A549 (cell line): Measurements from ENCODE around the gene XRCC1. TPM values are rescaled to one million over a fixed set of nuclear protein-coding genes. Genes with fewer than 3 reads are reported as not detected.
A peak's percentile ranks its signal among the peaks of the same experiment; 100 is the strongest.

Experiments
- ATAC-seq, 2 experiments: fragments of 200-7000 bp in 1 of 2; fragments of >200 bp in 1 of 2; cut with Nextera tagmentation in 1 of 2; cut with Tn5 transposase in 1 of 2; 3 replicates each; pipeline versions ENCODE4 v1.8.0 to v1.9.1; 2018 to 2020; ENCODE audit warnings: mild to moderate bottlenecking in 1 of 2, moderate library complexity in 1 of 2
- CTCF ChIA-PET: fragments of 300-600 bp; sonication (Branson Sonifier 250); formaldehyde crosslinking; extraction: SDS; loops from one replicate; lab custom pipeline; 2021; ENCODE audit warnings: antibody characterized with exemption, inconsistent platforms; lab: Yijun Ruan, JAX
- POLR2A ChIA-PET: fragments of 350-600 bp; formaldehyde crosslinking; extraction: SDS; loops from one replicate; lab custom pipeline; 2021; ENCODE audit warnings: antibody characterized with exemption, inconsistent platforms; lab: Yijun Ruan, JAX
- DNase-seq, 2 experiments: peaks; one replicate each; pipeline versions ENCODE4 v3.0.0 to v3.0.0-alpha.2; 2011 to 2016; ENCODE audit warnings: low read depth in 1 of 2, low spot score in 1 of 2
- FAIRE-seq: peaks from 2 replicates; lab custom pipeline; 2011; peaks lifted over from hg19 to GRCh38; lab: Jason Lieb, UNC
- H3K27ac ChIP-seq, 2 experiments: fragments of >200 bp; sonication (Bioruptor Twin); formaldehyde crosslinking; 3 replicates each; pipeline ENCODE4 v1.5.1; 2016 to 2017
- H3K4me1 ChIP-seq: fragments of >200 bp; sonication (Bioruptor Twin); formaldehyde crosslinking; 3 replicates; pipeline ENCODE4 v1.6.1; 2016
- H3K4me2 ChIP-seq: fragments of >200 bp; sonication (Bioruptor Twin); formaldehyde crosslinking; 3 replicates; pipeline ENCODE4 v1.6.1; 2016
- H3K4me3 ChIP-seq: fragments of >200 bp; sonication (Bioruptor Twin); formaldehyde crosslinking; 3 replicates; pipeline ENCODE4 v1.5.1; 2016
- H3K9me3 ChIP-seq: fragments of >200 bp; sonication (Bioruptor Twin); formaldehyde crosslinking; 3 replicates; pipeline ENCODE4 v1.6.1; 2016
- CBX2 ChIP-seq: fragments of 200-600 bp; sonication (generic); IDR thresholded peaks from 2 replicates; pipeline ENCODE4 v1.6.1; 2016; ENCODE audit warnings: low read depth, mild to moderate bottlenecking, borderline replicate concordance
- CEBPB ChIP-seq, 2 experiments: fragments of >200 bp in 1 of 2; sonication (Bioruptor Twin) in 1 of 2; formaldehyde crosslinking in 1 of 2; IDR thresholded peaks; 2 replicates each; pipeline ENCODE4 v1.6.1; 2012 to 2016
- CHD4 ChIP-seq: fragments of 200-600 bp; sonication (generic); IDR thresholded peaks from 2 replicates; pipeline ENCODE4 v1.6.1; 2016; ENCODE audit warnings: antibody characterized with exemption, mild to moderate bottlenecking, borderline replicate concordance
- EHMT2 ChIP-seq: fragments of 200-600 bp; sonication (generic); IDR thresholded peaks from 2 replicates; pipeline ENCODE4 v1.6.1; 2016; ENCODE audit warnings: antibody characterized with exemption, low read depth, mild to moderate bottlenecking, moderate library complexity
- ESRRA ChIP-seq: fragments of 150-350 bp; IDR thresholded peaks from 2 replicates; pipeline ENCODE4 v1.6.1; 2014; ENCODE audit warnings: mild to moderate bottlenecking, low read length, borderline replicate concordance
- FOXS1 ChIP-seq: fragments of 250-450 bp; sonication (Bioruptor Pico); IDR thresholded peaks from 2 replicates; pipeline ENCODE4 v1.5.0; 2020; ENCODE audit warnings: mild to moderate bottlenecking, moderate library complexity
- HOXA7 ChIP-seq: fragments of 250-450 bp; sonication (Bioruptor Pico); IDR thresholded peaks from 2 replicates; pipeline ENCODE4 v1.5.0; 2020; ENCODE audit warnings: mild to moderate bottlenecking, moderate library complexity
- HOXB5 ChIP-seq: fragments of 250-450 bp; sonication (Bioruptor Pico); IDR thresholded peaks from 2 replicates; pipeline ENCODE4 v1.5.0; 2020; ENCODE audit warnings: mild to moderate bottlenecking, moderate library complexity
- KDM1A ChIP-seq: fragments of 200-600 bp; sonication (generic); IDR thresholded peaks from 2 replicates; pipeline ENCODE4 v1.6.1; 2016; ENCODE audit warnings: low read depth, mild to moderate bottlenecking
- MAFK ChIP-seq: fragments of 450-650 bp; IDR thresholded peaks from 2 replicates; pipeline ENCODE4 v1.6.1; 2014; ENCODE audit not compliant: partially characterized antibody
- MAZ ChIP-seq: fragments of 150-350 bp; IDR thresholded peaks from 2 replicates; pipeline ENCODE4 v1.6.1; 2014; ENCODE audit warnings: antibody characterized with exemption, low read depth, low read length, borderline replicate concordance
- MYC ChIP-seq: IDR thresholded peaks from 2 replicates; pipeline ENCODE4 v1.6.1; 2012; ENCODE audit warnings: mild to moderate bottlenecking, inconsistent platforms, low read length, improper control_type of control experiment, borderline replicate concordance
- NFE2L2 ChIP-seq: fragments of 150-350 bp; conservative IDR thresholded peaks from 2 replicates; pipeline ENCODE4 v1.6.1; 2014; ENCODE audit warnings: low read length
- NPAS2 ChIP-seq: fragments of 250-450 bp; sonication (Bioruptor Pico); IDR thresholded peaks from 2 replicates; pipeline ENCODE4 v1.8.0; 2022; ENCODE audit warnings: mild to moderate bottlenecking, moderate library complexity, borderline replicate concordance
- NR3C1 ChIP-seq: fragments of >200 bp; sonication (Bioruptor Twin); formaldehyde crosslinking; IDR thresholded peaks from 3 replicates; pipeline ENCODE4 v1.6.1; 2017
- POLR2A ChIP-seq: IDR thresholded peaks from 2 replicates; pipeline ENCODE4 v1.6.1; 2012; ENCODE audit warnings: mild to moderate bottlenecking, low read length
- POLR2AphosphoS2 ChIP-seq: conservative IDR thresholded peaks from 2 replicates; pipeline ENCODE4 v1.6.1; 2012; ENCODE audit warnings: low read length, improper control_type of control experiment, inconsistent platforms
- RAD21 ChIP-seq, 2 experiments: fragments of >200 bp in 1 of 2; sonication (Bioruptor Twin) in 1 of 2; formaldehyde crosslinking in 1 of 2; IDR thresholded peaks in 1 of 2; conservative IDR thresholded peaks in 1 of 2; 2 replicates in 1 of 2; 3 replicates in 1 of 2; pipeline ENCODE4 v1.6.1; 2012 to 2018; ENCODE audit warnings: inconsistent platforms in 1 of 2
- REST ChIP-seq: fragments of 200-600 bp; sonication (generic); IDR thresholded peaks from 2 replicates; pipeline ENCODE4 v1.6.1; 2016; ENCODE audit warnings: antibody characterized with exemption, mild to moderate bottlenecking, moderate library complexity
- RNF2 ChIP-seq: fragments of 200-600 bp; sonication (generic); IDR thresholded peaks from 2 replicates; pipeline ENCODE4 v1.6.1; 2016; ENCODE audit warnings: low read depth, mild to moderate bottlenecking, antibody characterized with exemption, moderate library complexity, borderline replicate concordance
- SMC3 ChIP-seq: fragments of >200 bp; sonication (Bioruptor Twin); formaldehyde crosslinking; IDR thresholded peaks from 3 replicates; pipeline ENCODE4 v1.6.1; 2018; ENCODE audit warnings: inconsistent platforms
- TFCP2L1 ChIP-seq: fragments of 250-450 bp; sonication (Bioruptor Pico); IDR thresholded peaks from 2 replicates; pipeline ENCODE4 v1.5.0; 2021; ENCODE audit warnings: mild to moderate bottlenecking
- ZFP36 ChIP-seq: fragments of 450-650 bp; IDR thresholded peaks from 2 replicates; pipeline ENCODE4 v1.6.1; 2014; ENCODE audit warnings: borderline replicate concordance; ENCODE audit not compliant: partially characterized antibody
- WGBS: methylation state at CpG from one replicate; pipeline ENCODE4 v1.1.6; 2017; ENCODE audit errors: missing lambda C conversion rate; 5-methylcytosine and 5-hydroxymethylcytosine counted together
- polyA plus RNA-seq, 4 experiments: library from polyadenylated mRNA; depleted of rRNA in 3 of 4; stranded (reverse); fragments of >200 nt; fragmentation: RNase III in 1 of 4; extraction: RNeasy Plus Mini Kit Qiagen cat#74134 plus additional on column Dnase treatment in 1 of 4; gene quantifications; 2 replicates in 3 of 4; 3 replicates in 1 of 4; pipeline ENCODE4 v1.2.3, GENCODE V29; 2011 to 2017
- TF ChIP-seq, protein P1 (sequence below): fragments of >200 bp; sonication (Bioruptor Twin); formaldehyde crosslinking; IDR thresholded peaks from 3 replicates; pipeline ENCODE4 v1.6.1; 2016
- TF ChIP-seq, protein P2 (sequence below): fragments of 150-350 bp; IDR thresholded peaks from 2 replicates; pipeline ENCODE4 v1.6.1; 2014; ENCODE audit warnings: low read depth, mild to moderate bottlenecking, low read length

The XRCC1 gene
- polyA plus RNA-seq, 2 of the 4 experiments (the other 2 are of a cell fraction), result 32.0 to 55.1 TPM

DNA sequence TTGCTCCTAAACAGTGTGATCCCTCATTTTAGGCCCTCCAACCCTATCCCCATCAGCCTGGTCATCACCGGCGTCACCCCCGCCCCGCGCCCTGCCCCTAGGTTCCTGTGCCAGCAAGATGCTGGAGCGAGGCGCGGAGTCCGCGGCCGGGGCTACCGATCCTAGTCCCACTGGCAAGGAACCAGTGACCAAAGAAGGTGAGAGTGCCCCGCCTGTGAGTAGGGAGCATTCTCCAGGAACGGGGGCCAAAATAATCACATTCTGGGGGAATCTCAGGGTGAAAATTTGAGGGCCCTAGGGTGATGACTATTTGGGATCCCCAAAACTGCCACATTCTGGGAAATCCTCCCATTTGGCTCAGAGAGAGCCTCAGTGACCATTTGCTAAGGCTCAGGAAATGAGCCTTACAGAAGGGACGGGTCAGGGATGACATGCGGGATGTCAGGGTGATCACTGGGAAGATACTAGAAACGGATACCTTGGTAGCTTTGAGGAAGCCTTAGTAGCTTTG lies 41.0 kb downstream of the XRCC1 start:
- peak overlapping the region in 1 of 2 experiments; percentile 93; a peak in 2 of 6 replicates for H3K27ac ChIP-seq
- TF ChIP-seq RNF2 (no peak), CBX2 (no peak), POLR2A (no peak), ZFP36 (no peak), NPAS2 (no peak), HOXB5 (CRISPR knock-in tag) (no peak), KDM1A (no peak), NR3C1 (no peak), POLR2AphosphoS2 (no peak), CHD4 (no peak), EHMT2 (no peak), SMC3 (no peak), MAFK (no peak), TFCP2L1 (no peak), MYC (no peak)
- TF ChIP-seq, protein P1, sequence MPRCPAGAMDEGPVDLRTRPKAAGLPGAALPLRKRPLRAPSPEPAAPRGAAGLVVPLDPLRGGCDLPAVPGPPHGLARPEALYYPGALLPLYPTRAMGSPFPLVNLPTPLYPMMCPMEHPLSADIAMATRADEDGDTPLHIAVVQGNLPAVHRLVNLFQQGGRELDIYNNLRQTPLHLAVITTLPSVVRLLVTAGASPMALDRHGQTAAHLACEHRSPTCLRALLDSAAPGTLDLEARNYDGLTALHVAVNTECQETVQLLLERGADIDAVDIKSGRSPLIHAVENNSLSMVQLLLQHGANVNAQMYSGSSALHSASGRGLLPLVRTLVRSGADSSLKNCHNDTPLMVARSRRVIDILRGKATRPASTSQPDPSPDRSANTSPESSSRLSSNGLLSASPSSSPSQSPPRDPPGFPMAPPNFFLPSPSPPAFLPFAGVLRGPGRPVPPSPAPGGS, result no peak
- TF ChIP-seq, all 56 proteins: peak for 0
- CTCF ChIA-PET, result interaction anchor here (1.0 to 15.3 kb wide), 10 partner anchors 11 to 232 kb away, joined by 3 to 167 read pairs (median 7); partner anchors contain the start of genes IRGQ and ZNF576
- Histone ChIP-seq H3K9me3 (no peaks in the 10 kb centered on the region), H3K4me1 (peaks cover 14% of the 10 kb centered on the region), H3K4me3 (peak overlapping the region; percentile 57; the same call in 2 of the 3 replicates), H3K4me2 (peak overlapping the region; percentile 91)
- FAIRE-seq (no peak), DNase-seq (no peak), ATAC-seq (no peak)
- POLR2A ChIA-PET, result interaction anchor here (1.7 to 2.6 kb wide), 6 partner anchors 15 to 134 kb away, joined by 3 to 21 read pairs (median 8); partner anchors contain the start of genes IRGQ, PHLDB3, PINLYP and XRCC1
- 88% methylated on average over 17 of the region's 17 CpGs for WGBS

GRCh38 chr19:43533546-43534304 lies 41.6 kb downstream of the XRCC1 start:
- peak; percentile 92 to 99 for DNase-seq
- peak overlapping the region; percentile 90 to 93 for H3K27ac ChIP-seq
- FAIRE-seq, result peak; percentile 65
- peak overlapping the region; percentile 57 for H3K4me3 ChIP-seq
- CTCF ChIA-PET, result interaction anchor here (0.6 to 15.3 kb wide), 12 partner anchors 10 to 601 kb away, joined by 3 to 167 read pairs (median 4); partner anchors contain the start of genes IRGQ, PHLDB3 and ZNF576
- ATAC-seq, result peak; percentile 72 to 86
- peaks cover 14% of the 10 kb centered on the region for H3K4me1 ChIP-seq
- peak overlapping the region; percentile 91 for H3K4me2 ChIP-seq
- WGBS, result 3% methylated on average over 41 of the region's 41 CpGs
- TF ChIP-seq MAZ, result peak; percentile 72; the same call in 1 of the 2 replicates
- TF ChIP-seq RAD21 (conservative IDR thresholded peaks at IDR 0.05 in 1 of 2, IDR thresholded peaks at IDR 0.05 in 1 of 2), result no peak
- TF ChIP-seq HOXA7, result no peak
- no peak for TF ChIP-seq ESRRA
- peak in 1 of 2 experiments; percentile 51; a peak in 1 of 4 replicates for TF ChIP-seq CEBPB (IDR thresholded peaks at IDR 0.05)
- no peak for TF ChIP-seq NFE2L2
- no peak for TF ChIP-seq RNF2
- TF ChIP-seq, protein P2, sequence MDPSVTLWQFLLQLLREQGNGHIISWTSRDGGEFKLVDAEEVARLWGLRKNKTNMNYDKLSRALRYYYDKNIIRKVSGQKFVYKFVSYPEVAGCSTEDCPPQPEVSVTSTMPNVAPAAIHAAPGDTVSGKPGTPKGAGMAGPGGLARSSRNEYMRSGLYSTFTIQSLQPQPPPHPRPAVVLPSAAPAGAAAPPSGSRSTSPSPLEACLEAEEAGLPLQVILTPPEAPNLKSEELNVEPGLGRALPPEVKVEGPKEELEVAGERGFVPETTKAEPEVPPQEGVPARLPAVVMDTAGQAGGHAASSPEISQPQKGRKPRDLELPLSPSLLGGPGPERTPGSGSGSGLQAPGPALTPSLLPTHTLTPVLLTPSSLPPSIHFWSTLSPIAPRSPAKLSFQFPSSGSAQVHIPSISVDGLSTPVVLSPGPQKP, result no peak
- TF ChIP-seq FOXS1, result no peak
- TF ChIP-seq REST, result no peak
- H3K9me3 ChIP-seq, result no peaks in the 10 kb centered on the region
- POLR2A ChIA-PET, result interaction anchor here (1.0 to 2.6 kb wide), 15 partner anchors 12 to 221 kb away, joined by 3 to 21 read pairs (median 5); partner anchors contain the start of genes IRGQ, PHLDB3, PINLYP and SMG9
